ENCODE measurements around the gene PLA2G6.

PLA2G6 gene

DNA sequence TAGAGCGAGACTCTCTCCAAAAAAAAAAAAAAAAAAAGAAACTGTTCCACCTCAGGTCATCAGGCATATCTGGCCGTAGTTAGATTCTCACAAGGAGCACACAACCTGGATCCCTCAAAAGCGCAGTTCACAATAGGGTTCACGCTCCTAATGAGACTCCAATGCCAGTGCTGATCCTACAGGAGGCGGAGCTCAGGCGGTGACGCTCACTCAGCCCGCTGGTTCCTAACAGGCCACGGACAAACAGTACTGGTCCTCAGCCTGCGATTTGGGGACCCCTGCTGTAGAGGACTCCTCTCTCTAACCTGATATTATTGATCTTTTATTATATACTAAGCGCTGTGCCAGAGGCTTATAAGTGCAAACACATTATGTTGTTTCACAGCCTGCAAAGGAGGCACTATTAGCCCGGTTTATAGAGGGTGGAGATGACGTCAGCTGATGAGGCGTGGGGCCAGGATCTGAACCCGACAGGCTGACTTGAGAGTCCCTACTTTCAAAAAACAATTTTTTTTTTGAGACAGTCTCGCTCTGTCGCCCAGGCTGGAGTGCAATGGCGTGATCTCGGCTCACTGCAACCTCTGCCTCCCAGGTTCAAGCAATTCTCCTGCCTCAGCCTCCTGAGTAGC is 15.3 kb upstream of the PLA2G6 start:
- no peak overlapping the region for H3K4me3 ChIP-seq (ENCODE audit: low read length)
- TF ChIP-seq, protein P1, sequence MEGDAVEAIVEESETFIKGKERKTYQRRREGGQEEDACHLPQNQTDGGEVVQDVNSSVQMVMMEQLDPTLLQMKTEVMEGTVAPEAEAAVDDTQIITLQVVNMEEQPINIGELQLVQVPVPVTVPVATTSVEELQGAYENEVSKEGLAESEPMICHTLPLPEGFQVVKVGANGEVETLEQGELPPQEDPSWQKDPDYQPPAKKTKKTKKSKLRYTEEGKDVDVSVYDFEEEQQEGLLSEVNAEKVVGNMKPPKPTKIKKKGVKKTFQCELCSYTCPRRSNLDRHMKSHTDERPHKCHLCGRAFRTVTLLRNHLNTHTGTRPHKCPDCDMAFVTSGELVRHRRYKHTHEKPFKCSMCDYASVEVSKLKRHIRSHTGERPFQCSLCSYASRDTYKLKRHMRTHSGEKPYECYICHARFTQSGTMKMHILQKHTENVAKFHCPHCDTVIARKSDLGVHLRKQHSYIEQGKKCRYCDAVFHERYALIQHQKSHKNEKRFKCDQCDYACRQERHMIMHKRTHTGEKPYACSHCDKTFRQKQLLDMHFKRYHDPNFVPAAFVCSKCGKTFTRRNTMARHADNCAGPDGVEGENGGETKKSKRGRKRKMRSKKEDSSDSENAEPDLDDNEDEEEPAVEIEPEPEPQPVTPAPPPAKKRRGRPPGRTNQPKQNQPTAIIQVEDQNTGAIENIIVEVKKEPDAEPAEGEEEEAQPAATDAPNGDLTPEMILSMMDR (IDR thresholded peaks at IDR 0.05; ENCODE audit: insufficient read depth, low read depth, low read length, missing control alignments): no peak

DNA sequence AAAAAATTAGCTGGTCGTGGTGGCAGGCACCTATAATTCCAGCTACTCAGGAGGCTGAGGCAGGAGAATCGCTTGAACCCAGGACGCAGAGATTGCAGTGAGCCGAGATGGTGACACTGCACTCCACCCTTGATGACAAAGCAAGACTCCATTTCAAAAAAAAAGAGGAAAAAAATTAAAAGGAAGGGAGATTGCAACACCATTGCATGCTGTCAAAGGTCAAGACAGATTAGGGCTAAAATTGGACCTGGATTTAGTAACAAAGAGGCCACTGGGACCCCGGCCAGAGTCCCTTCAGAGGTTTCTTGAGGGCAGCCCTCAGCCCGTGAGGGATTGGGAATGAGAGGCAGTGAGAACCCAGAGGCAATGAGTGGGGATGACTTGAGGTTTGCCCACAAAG is 11.9 kb upstream of the PLA2G6 start:
- no peak for DNase-seq (ENCODE audit: low read depth)
- TF ChIP-seq, protein P1 (IDR thresholded peaks at IDR 0.05; ENCODE audit: insufficient read depth, low read depth, low read length, missing control alignments): no peak
- no peak overlapping the region for H3K4me3 ChIP-seq (ENCODE audit: low read length)

More for the DNA sequence above, 15.3 kb upstream of the PLA2G6 start:
- DNase-seq (ENCODE audit: low read depth): no peak

DNA sequence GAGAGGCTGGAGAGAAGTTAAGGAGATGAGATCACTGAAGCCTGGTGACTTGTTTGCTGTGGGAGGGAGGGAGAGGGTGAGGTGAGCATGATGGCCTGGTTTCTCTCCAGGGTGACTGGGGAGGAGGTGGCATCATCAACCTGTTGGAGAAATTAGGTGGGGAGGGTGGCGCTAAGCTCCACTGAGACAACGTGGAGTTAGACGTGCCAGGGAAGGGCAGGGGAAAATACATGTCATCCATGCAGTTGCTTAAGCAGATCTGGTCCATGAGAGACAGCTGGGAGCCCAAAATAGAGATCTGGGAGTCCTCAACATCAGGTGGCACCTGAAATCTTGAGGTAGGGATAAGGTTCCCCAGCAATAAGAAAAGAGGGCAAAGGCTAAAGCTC is 10.8 kb upstream of the PLA2G6 start:
- DNase-seq (ENCODE audit: low read depth): no peak
- TF ChIP-seq, protein P1 (IDR thresholded peaks at IDR 0.05; ENCODE audit: insufficient read depth, low read depth, low read length, missing control alignments): no peak
- no peak overlapping the region for H3K4me3 ChIP-seq (ENCODE audit: low read length)

DNA sequence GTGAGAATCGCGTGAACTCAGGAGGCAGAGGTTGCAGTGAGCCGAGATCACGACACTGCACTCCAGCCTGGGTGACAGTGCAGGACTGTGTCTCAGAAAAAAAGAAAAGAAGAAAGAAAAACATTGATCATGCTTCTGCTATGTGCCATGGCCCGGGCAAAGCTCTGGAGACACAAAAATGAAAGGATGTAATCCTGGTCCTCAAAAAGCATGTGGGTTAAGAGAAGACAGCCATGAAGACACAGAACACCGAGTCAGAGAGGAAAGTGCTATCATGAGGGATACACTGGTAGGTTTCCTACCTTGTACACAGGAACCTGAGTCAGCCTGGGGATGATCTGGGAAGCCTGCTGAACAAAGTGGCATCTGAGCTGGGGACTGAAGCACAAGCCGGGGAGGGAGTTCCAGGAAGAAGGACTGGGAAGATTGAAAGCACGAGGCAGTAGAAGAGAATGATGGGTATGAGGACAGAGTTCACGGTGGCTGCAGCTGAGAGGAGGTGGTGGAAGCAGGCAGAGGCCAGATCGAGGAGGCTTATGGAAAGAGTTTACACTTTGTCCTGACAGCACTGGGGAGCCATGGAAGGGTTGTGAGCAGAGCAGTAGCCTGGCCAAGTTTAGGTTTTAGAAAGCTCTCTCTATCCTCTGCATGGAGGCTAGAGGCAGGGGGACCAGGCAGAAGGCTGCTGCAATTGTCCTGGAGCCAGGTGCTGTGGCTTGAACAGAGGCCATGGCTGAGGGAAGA is 10.3 kb upstream of the PLA2G6 start:
- H3K4me3 ChIP-seq (ENCODE audit: low read length): no peak overlapping the region
- DNase-seq (ENCODE audit: low read depth): peak; percentile 35
- TF ChIP-seq, protein P1 (IDR thresholded peaks at IDR 0.05; ENCODE audit: insufficient read depth, low read depth, low read length, missing control alignments): no peak

DNA sequence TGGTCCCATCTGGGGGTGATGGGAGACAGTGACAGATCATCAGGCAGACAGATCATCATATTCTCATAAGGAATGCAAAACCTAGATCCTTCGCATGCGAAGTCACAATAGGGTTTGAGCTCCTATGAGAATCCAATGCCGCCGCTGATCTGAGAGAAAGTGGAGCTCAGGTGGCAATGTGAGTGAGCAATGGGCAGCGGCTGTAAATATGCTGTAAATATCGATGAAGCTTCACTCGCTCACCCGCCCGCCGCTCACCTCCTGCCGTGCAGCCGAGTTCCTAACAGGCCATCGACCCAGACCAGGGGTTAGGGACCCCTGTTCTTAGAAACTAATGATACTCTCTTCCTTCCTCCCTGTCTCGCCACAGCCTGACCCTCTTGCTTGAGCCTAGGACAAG is 9.4 kb upstream of the PLA2G6 start:
- DNase-seq (ENCODE audit: low read depth): no peak
- no peak overlapping the region for H3K4me3 ChIP-seq (ENCODE audit: low read length)
- TF ChIP-seq, protein P1 (IDR thresholded peaks at IDR 0.05; ENCODE audit: insufficient read depth, low read depth, low read length, missing control alignments): no peak

DNA sequence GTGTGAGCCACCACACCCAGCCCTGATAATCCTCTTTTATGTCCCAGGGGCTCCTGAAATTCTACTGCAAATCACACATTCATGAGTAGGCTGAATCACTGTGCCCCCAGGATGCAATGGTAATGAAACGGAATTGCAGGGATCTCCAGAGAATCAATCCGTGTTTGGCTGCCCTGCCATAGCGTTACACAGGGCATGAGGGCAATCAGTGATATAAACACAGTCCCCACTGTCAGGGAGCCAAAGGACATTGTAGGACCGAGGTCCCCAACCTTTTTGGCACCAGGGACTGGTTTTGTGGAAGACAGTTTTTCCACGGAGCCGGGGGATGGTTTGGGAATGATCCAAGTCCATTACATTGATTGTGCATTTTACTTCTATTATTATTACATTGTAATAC is 9.0 kb upstream of the PLA2G6 start:
- no peak overlapping the region for H3K4me3 ChIP-seq (ENCODE audit: low read length)
- TF ChIP-seq, protein P1 (IDR thresholded peaks at IDR 0.05; ENCODE audit: insufficient read depth, low read depth, low read length, missing control alignments): no peak
- DNase-seq (ENCODE audit: low read depth): no peak

Measured in epithelial cell of esophagus (primary cell).